IgD-negative memory B cell (primary cell): ENCODE data around the gene TWSG1. TPM values are rescaled to one million over a fixed set of nuclear protein-coding genes. Genes with fewer than 3 reads are reported as not detected.

Source experiments
- H3K27ac Mint-ChIP-seq, 3 donors: one replicate each; pipeline ENCODE4 v1.8.0; 2020 to 2022; ENCODE audit warnings: mild to moderate bottlenecking in 3 of 3, mixed read lengths in 3 of 3, moderate library complexity in 1 of 3
- H3K27me3 Mint-ChIP-seq: one replicate; pipeline ENCODE4 v1.8.0; 2021; ENCODE audit warnings: mixed read lengths
- H3K36me3 Mint-ChIP-seq: one replicate; pipeline ENCODE4 v1.8.0; 2020; ENCODE audit warnings: mild to moderate bottlenecking, mixed read lengths
- H3K4me1 Mint-ChIP-seq, 3 donors: one replicate each; pipeline ENCODE4 v1.8.0; 2020 to 2022; ENCODE audit warnings: mixed read lengths in 3 of 3, mild to moderate bottlenecking in 1 of 3
- H3K4me3 Mint-ChIP-seq, 4 donors: one replicate each; pipeline ENCODE4 v1.8.0; 2020 to 2022; ENCODE audit warnings: mild to moderate bottlenecking in 4 of 4, mixed read lengths in 4 of 4, moderate library complexity in 3 of 4
- H3K9me3 Mint-ChIP-seq, 3 donors: one replicate each; pipeline ENCODE4 v1.8.0; 2020 to 2021; ENCODE audit warnings: mixed read lengths in 3 of 3, mild to moderate bottlenecking in 1 of 3
- polyA plus RNA-seq: library from polyadenylated mRNA; unstranded; fragments of 300-500 nt; fragmentation: Illumina TruSeq; gene quantifications from one replicate; pipeline ENCODE4 v1.2.3, GENCODE V29; 2021

Gene TWSG1
- polyA plus RNA-seq, 1 donor from 2014 or later, result 2.9 TPM

- Mint-ChIP-seq H3K36me3 (no peaks in the 10 kb centered on the region), H3K9me3 (peaks cover 5 to 18% (median 10%) of the 10 kb centered on the region in 3 donors), H3K4me1 (no peaks in the 10 kb centered on the region), H3K27ac (no peak overlapping the region), H3K4me3 (no peak overlapping the region), H3K27me3 (peaks cover 16% of the 10 kb centered on the region)
Measured at GRCh38 chr18:9323750-9324445, 10.7 kb upstream of the TWSG1 start.

GRCh38 chr18:9325716-9326115, 8.9 kb upstream of the TWSG1 start:
- peaks cover 12% of the 10 kb centered on the region for H3K27me3 Mint-ChIP-seq
- H3K36me3 Mint-ChIP-seq, result no peaks in the 10 kb centered on the region
- H3K27ac Mint-ChIP-seq, result no peak overlapping the region
- H3K9me3 Mint-ChIP-seq, result peaks cover 2 to 12% (median 7%) of the 10 kb centered on the region in 3 donors
- no peak overlapping the region for H3K4me3 Mint-ChIP-seq
- H3K4me1 Mint-ChIP-seq, result no peaks in the 10 kb centered on the region

- H3K4me3 Mint-ChIP-seq, result no peak overlapping the region
- no peak overlapping the region for H3K27ac Mint-ChIP-seq
- peaks cover 4% of the 10 kb centered on the region for H3K27me3 Mint-ChIP-seq
- peaks cover 0 to 2% (median 1%) of the 10 kb centered on the region in 3 donors for H3K4me1 Mint-ChIP-seq
- H3K9me3 Mint-ChIP-seq, result peaks cover 0 to 9% (median 2%) of the 10 kb centered on the region in 3 donors
- no peaks in the 10 kb centered on the region for H3K36me3 Mint-ChIP-seq
Measured at GRCh38 chr18:9328776-9329175, 5.8 kb upstream of the TWSG1 start.

- Mint-ChIP-seq H3K27me3 (no peaks in the 10 kb centered on the region), H3K27ac (no peak overlapping the region), H3K9me3 (peaks cover 0 to 9% (median 2%) of the 10 kb centered on the region in 3 donors), H3K4me3 (no peak overlapping the region), H3K4me1 (peaks cover 0 to 5% (median 2%) of the 10 kb centered on the region in 3 donors), H3K36me3 (no peaks in the 10 kb centered on the region)
Measured at GRCh38 chr18:9329471-9329870, 5.1 kb upstream of the TWSG1 start.

- no peaks in the 10 kb centered on the region for H3K27me3 Mint-ChIP-seq
- H3K4me3 Mint-ChIP-seq, result peak overlapping the region in 1 of 4 donors; percentile 19
- H3K36me3 Mint-ChIP-seq, result no peaks in the 10 kb centered on the region
- no peak overlapping the region for H3K27ac Mint-ChIP-seq
- peaks cover 3 to 7% (median 5%) of the 10 kb centered on the region in 3 donors for H3K4me1 Mint-ChIP-seq
- H3K9me3 Mint-ChIP-seq, result peaks cover 0 to 9% (median 2%) of the 10 kb centered on the region in 3 donors
Measured at GRCh38 chr18:9330419-9330818, 4.2 kb upstream of the TWSG1 start.

- peak overlapping the region; percentile 85 to 87 (median 86) for H3K27ac Mint-ChIP-seq
- H3K36me3 Mint-ChIP-seq, result no peaks in the 10 kb centered on the region
- H3K9me3 Mint-ChIP-seq, result peaks cover 0 to 5% (median 2%) of the 10 kb centered on the region in 3 donors
- H3K4me1 Mint-ChIP-seq, result peaks cover 9 to 18% (median 14%) of the 10 kb centered on the region in 3 donors
- H3K27me3 Mint-ChIP-seq, result no peaks in the 10 kb centered on the region
- peak overlapping the region; percentile 86 to 95 (median 92) for H3K4me3 Mint-ChIP-seq
Measured at GRCh38 chr18:9333441-9334328, 888 bp upstream of the TWSG1 start.

- Mint-ChIP-seq H3K4me1 (peaks cover 9 to 18% (median 14%) of the 10 kb centered on the region in 3 donors), H3K27me3 (no peaks in the 10 kb centered on the region), H3K4me3 (peak overlapping the region; percentile 86 to 95 (median 92)), H3K9me3 (no peaks in the 10 kb centered on the region), H3K27ac (peak overlapping the region; percentile 43 to 80 (median 59)), H3K36me3 (no peaks in the 10 kb centered on the region)
Measured at GRCh38 chr18:9334973-9335696, 562 bp downstream of the TWSG1 start.

- Mint-ChIP-seq H3K27me3 (no peaks in the 10 kb centered on the region), H3K36me3 (no peaks in the 10 kb centered on the region), H3K27ac (peak overlapping the region; percentile 43 to 59 (median 59))
Measured at GRCh38 chr18:9335697-9336045, 1.1 kb downstream of the TWSG1 start.

GRCh38 chr18:9336827-9337226, 2.3 kb downstream of the TWSG1 start:
- Mint-ChIP-seq H3K4me3 (no peak overlapping the region), H3K4me1 (peaks cover 13 to 22% (median 15%) of the 10 kb centered on the region in 3 donors), H3K36me3 (no peaks in the 10 kb centered on the region), H3K27me3 (no peaks in the 10 kb centered on the region), H3K9me3 (no peaks in the 10 kb centered on the region), H3K27ac (no peak overlapping the region)

More at GRCh38 chr18:9335697-9336045, 1.1 kb downstream of the TWSG1 start:
- H3K4me3 Mint-ChIP-seq, result peak overlapping the region; percentile 83 to 93 (median 91)
- peaks cover 13 to 22% (median 14%) of the 10 kb centered on the region in 3 donors for H3K4me1 Mint-ChIP-seq
- no peaks in the 10 kb centered on the region for H3K9me3 Mint-ChIP-seq

- Mint-ChIP-seq H3K27me3 (no peaks in the 10 kb centered on the region), H3K9me3 (no peaks in the 10 kb centered on the region), H3K27ac (no peak overlapping the region), H3K4me3 (peak overlapping the region in 1 of 4 donors; percentile 34), H3K36me3 (peaks cover 4% of the 10 kb centered on the region), H3K4me1 (peaks cover 13 to 22% (median 14%) of the 10 kb centered on the region in 3 donors)
Measured at GRCh38 chr18:9337873-9338272, 3.3 kb downstream of the TWSG1 start.

GRCh38 chr18:9340472-9340871, 5.9 kb downstream of the TWSG1 start:
- peaks cover 11% of the 10 kb centered on the region for H3K36me3 Mint-ChIP-seq
- no peak overlapping the region for H3K27ac Mint-ChIP-seq
- no peaks in the 10 kb centered on the region for H3K27me3 Mint-ChIP-seq
- H3K4me1 Mint-ChIP-seq, result peaks cover 9 to 16% (median 9%) of the 10 kb centered on the region in 3 donors
- H3K9me3 Mint-ChIP-seq, result no peaks in the 10 kb centered on the region
- H3K4me3 Mint-ChIP-seq, result no peak overlapping the region

- peaks cover 13% of the 10 kb centered on the region for H3K36me3 Mint-ChIP-seq
- peaks cover 3 to 9% (median 4%) of the 10 kb centered on the region in 3 donors for H3K4me1 Mint-ChIP-seq
- H3K9me3 Mint-ChIP-seq, result no peaks in the 10 kb centered on the region
- H3K4me3 Mint-ChIP-seq, result no peak overlapping the region
- H3K27me3 Mint-ChIP-seq, result no peaks in the 10 kb centered on the region
- no peak overlapping the region for H3K27ac Mint-ChIP-seq
Measured at GRCh38 chr18:9343577-9343976, 9.0 kb downstream of the TWSG1 start.

GRCh38 chr18:9346775-9347174, 12.2 kb downstream of the TWSG1 start:
- Mint-ChIP-seq H3K4me3 (no peak overlapping the region), H3K36me3 (peaks cover 13% of the 10 kb centered on the region), H3K4me1 (peaks cover 0 to 5% (median 3%) of the 10 kb centered on the region in 3 donors), H3K27ac (no peak overlapping the region), H3K9me3 (no peaks in the 10 kb centered on the region), H3K27me3 (no peaks in the 10 kb centered on the region)

GRCh38 chr18:9348079-9348671, 13.6 kb downstream of the TWSG1 start:
- no peaks in the 10 kb centered on the region for H3K27me3 Mint-ChIP-seq
- H3K4me3 Mint-ChIP-seq, result no peak overlapping the region
- H3K27ac Mint-ChIP-seq, result no peak overlapping the region
- no peaks in the 10 kb centered on the region for H3K9me3 Mint-ChIP-seq
- peaks cover 0 to 5% (median 1%) of the 10 kb centered on the region in 3 donors for H3K4me1 Mint-ChIP-seq
- peaks cover 9% of the 10 kb centered on the region for H3K36me3 Mint-ChIP-seq
